OCI-LY7 (cell line): ENCODE data around the gene PTPRB. TPM values are rescaled to one million over a fixed set of nuclear protein-coding genes. Genes with fewer than 3 reads are reported as not detected.

Experiments used
- BruUV-seq: library from RNA; stranded (reverse); fragments of 400-500 nt; replicated peaks from 2 replicates; lab custom pipeline; 2021; lab: Mats Ljungman, UMichigan
- CTCF ChIA-PET: fragments of 300-600 bp; sonication (Branson Sonifier 250); formaldehyde crosslinking; loops from one replicate; lab custom pipeline; 2022; ENCODE audit warnings: antibody characterized with exemption; ENCODE audit not compliant: unreplicated experiment; lab: Charles Lee
- POLR2A ChIA-PET: fragments of 300-600 bp; sonication (Branson Sonifier 250); formaldehyde crosslinking; loops from one replicate; lab custom pipeline; 2022; ENCODE audit warnings: antibody characterized with exemption; lab: Charles Lee
- DNase-seq: peaks from one replicate; pipeline ENCODE4 v3.0.0-alpha.2; 2015; ENCODE audit warnings: low spot score
- H2AFZ ChIP-seq: fragments of 200-600 bp; sonication (generic), shearing (Covaris generic); 2 replicates; pipeline ENCODE4 v1.6.1; 2014; ENCODE audit warnings: mild to moderate bottlenecking, antibody characterized with exemption, low read length, moderate library complexity
- H3K27ac ChIP-seq: fragments of 200-600 bp; sonication (generic); 2 replicates; pipeline ENCODE4 v1.5.1; 2014; ENCODE audit warnings: mixed run types, low read depth, mild to moderate bottlenecking, moderate library complexity, low read length, inconsistent platforms; ENCODE audit not compliant: poor library complexity, severe bottlenecking
- H3K36me3 ChIP-seq: fragments of 200-600 bp; sonication (generic); 2 replicates; pipeline ENCODE4 v1.6.1; 2014; ENCODE audit warnings: mild to moderate bottlenecking, antibody characterized with exemption, low read length, moderate library complexity, mixed read lengths; ENCODE audit not compliant: insufficient read depth
- H3K4me1 ChIP-seq: fragments of 200-600 bp; sonication (generic); 2 replicates; pipeline ENCODE4 v1.5.1; 2014; ENCODE audit warnings: mild to moderate bottlenecking, low read length; ENCODE audit not compliant: insufficient read depth, poor library complexity, severe bottlenecking
- H3K4me2 ChIP-seq: fragments of 200-600 bp; sonication (generic); 2 replicates; pipeline ENCODE4 v1.6.1; 2014; ENCODE audit warnings: mild to moderate bottlenecking, low read length
- H3K4me3 ChIP-seq: fragments of 200-600 bp; sonication (generic); 2 replicates; pipeline ENCODE4 v1.5.1; 2014; ENCODE audit warnings: mild to moderate bottlenecking, low read depth, low read length; ENCODE audit not compliant: poor library complexity, severe bottlenecking
- H3K79me2 ChIP-seq: fragments of 200-600 bp; sonication (generic); 2 replicates; pipeline ENCODE4 v1.6.1; 2016; ENCODE audit warnings: low read depth, mild to moderate bottlenecking, low read length, moderate library complexity, mixed read lengths; ENCODE audit not compliant: insufficient read depth
- H3K9me2 ChIP-seq: fragments of 200-600 bp; sonication (generic); 2 replicates; pipeline ENCODE4 v1.6.1; 2016; ENCODE audit warnings: mild to moderate bottlenecking, low read length, mixed read lengths; ENCODE audit not compliant: insufficient read depth
- H3K9me3 ChIP-seq: fragments of 200-600 bp; sonication (generic); 2 replicates; pipeline ENCODE4 v1.6.1; 2014; ENCODE audit warnings: mild to moderate bottlenecking, mixed run types, low read length, mixed read lengths
- H4K20me1 ChIP-seq: fragments of 200-600 bp; sonication (generic); 2 replicates; pipeline ENCODE4 v1.6.1; 2014; ENCODE audit warnings: mild to moderate bottlenecking, antibody characterized with exemption, low read length, moderate library complexity, mixed read lengths; ENCODE audit not compliant: insufficient read depth
- EZH2phosphoT487 ChIP-seq: fragments of 200-600 bp; sonication (generic); IDR thresholded peaks from 2 replicates; pipeline ENCODE4 v1.6.1; 2018; ENCODE audit warnings: low read depth, borderline replicate concordance, mild to moderate bottlenecking, mixed run types, antibody characterized with exemption, low read length, moderate library complexity, mixed read lengths
- intact Hi-C: fragments of 100-400 bp; cut with micrococcal nuclease; formaldehyde crosslinking; loops from one replicate; pipeline ENCODE4 v1.10.0; 2022; ENCODE audit not compliant: unreplicated experiment
- total RNA-seq, 2 experiments: library from RNA; depleted of rRNA in 1 of 2; stranded (reverse); fragments of >200 nt in 1 of 2; shearing (Covaris generic) in 1 of 2; gene quantifications; 2 replicates each; pipeline ENCODE4 v1.2.3, GENCODE V29; 2014 to 2022
- TF ChIP-seq, protein P1 (sequence below): fragments of 200-600 bp; sonication (generic); conservative IDR thresholded peaks from 2 replicates; pipeline ENCODE4 v1.5.1; 2014; ENCODE audit warnings: mild to moderate bottlenecking, antibody characterized with exemption, low read length, moderate library complexity, mixed read lengths

Gene PTPRB
- total RNA-seq, 2 experiments from 2014 or later, result not detected

- ChIA-PET POLR2A (interaction anchor here (1.5 kb wide), 1 partner anchor 14 kb away, joined by 3 read pairs; no protein-coding TSS in a partner anchor), CTCF (no interaction called here)
- TF ChIP-seq EZH2phosphoT487, result no peak
- TF ChIP-seq, protein P1, sequence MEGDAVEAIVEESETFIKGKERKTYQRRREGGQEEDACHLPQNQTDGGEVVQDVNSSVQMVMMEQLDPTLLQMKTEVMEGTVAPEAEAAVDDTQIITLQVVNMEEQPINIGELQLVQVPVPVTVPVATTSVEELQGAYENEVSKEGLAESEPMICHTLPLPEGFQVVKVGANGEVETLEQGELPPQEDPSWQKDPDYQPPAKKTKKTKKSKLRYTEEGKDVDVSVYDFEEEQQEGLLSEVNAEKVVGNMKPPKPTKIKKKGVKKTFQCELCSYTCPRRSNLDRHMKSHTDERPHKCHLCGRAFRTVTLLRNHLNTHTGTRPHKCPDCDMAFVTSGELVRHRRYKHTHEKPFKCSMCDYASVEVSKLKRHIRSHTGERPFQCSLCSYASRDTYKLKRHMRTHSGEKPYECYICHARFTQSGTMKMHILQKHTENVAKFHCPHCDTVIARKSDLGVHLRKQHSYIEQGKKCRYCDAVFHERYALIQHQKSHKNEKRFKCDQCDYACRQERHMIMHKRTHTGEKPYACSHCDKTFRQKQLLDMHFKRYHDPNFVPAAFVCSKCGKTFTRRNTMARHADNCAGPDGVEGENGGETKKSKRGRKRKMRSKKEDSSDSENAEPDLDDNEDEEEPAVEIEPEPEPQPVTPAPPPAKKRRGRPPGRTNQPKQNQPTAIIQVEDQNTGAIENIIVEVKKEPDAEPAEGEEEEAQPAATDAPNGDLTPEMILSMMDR, result no peak
- H4K20me1 ChIP-seq, result no peaks in the 10 kb centered on the region
- no peaks in the 10 kb centered on the region for H3K9me3 ChIP-seq
- H3K79me2 ChIP-seq, result no peaks in the 10 kb centered on the region
- H3K9me2 ChIP-seq, result no peaks in the 10 kb centered on the region
- H2AFZ ChIP-seq, result no peak overlapping the region
- no peak for DNase-seq
- H3K36me3 ChIP-seq, result no peaks in the 10 kb centered on the region
- no peak overlapping the region for H3K27ac ChIP-seq
- no peak overlapping the region for H3K4me2 ChIP-seq
- no peak overlapping the region for H3K4me3 ChIP-seq
- no TSS peak for BruUV-seq
- intact Hi-C loops, result no loop called here
- H3K4me1 ChIP-seq, result no peaks in the 10 kb centered on the region
Measured at GRCh38 chr12:70628701-70629480, 8.3 kb downstream of the PTPRB start.

- Histone ChIP-seq H3K36me3 (no peaks in the 10 kb centered on the region), H3K4me1 (no peaks in the 10 kb centered on the region), H3K27ac (no peak overlapping the region), H3K4me2 (no peak overlapping the region), H4K20me1 (no peaks in the 10 kb centered on the region), H3K79me2 (no peaks in the 10 kb centered on the region), H3K9me2 (no peaks in the 10 kb centered on the region), H2AFZ (no peak overlapping the region), H3K4me3 (no peak overlapping the region), H3K9me3 (no peaks in the 10 kb centered on the region)
- ChIA-PET POLR2A (no interaction called here), CTCF (no interaction called here)
- DNase-seq, result no peak
- TF ChIP-seq, protein P1, result no peak
- TF ChIP-seq EZH2phosphoT487, result no peak
- intact Hi-C loops, result no loop called here
- BruUV-seq, result no TSS peak
Measured at GRCh38 chr12:70627677-70628076, 9.6 kb downstream of the PTPRB start.

DNA sequence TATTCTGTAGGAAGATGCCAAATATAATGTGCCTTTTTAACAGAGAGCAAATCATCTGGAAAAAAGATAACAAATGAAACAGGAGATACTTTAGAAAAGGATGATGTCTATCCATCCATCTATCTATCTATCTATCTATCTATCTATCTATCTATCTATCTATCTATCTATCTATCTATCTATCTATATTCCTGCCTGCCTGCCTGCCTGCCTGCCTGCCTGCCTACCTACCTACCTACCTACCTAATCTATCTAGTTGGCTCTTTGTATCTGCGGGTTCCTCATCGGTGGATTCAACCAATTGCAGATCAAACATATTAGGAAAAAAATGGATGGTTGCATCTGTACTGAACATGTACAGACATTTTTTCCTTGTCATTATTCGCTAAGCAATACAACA, 11.0 kb downstream of the PTPRB start:
- no peaks in the 10 kb centered on the region for H3K36me3 ChIP-seq
- no peaks in the 10 kb centered on the region for H3K79me2 ChIP-seq
- BruUV-seq, result no TSS peak
- no peak overlapping the region for H3K4me2 ChIP-seq
- no peak overlapping the region for H3K4me3 ChIP-seq
- H3K9me2 ChIP-seq, result no peaks in the 10 kb centered on the region
- H3K27ac ChIP-seq, result no peak overlapping the region
- no peaks in the 10 kb centered on the region for H3K9me3 ChIP-seq
- TF ChIP-seq, protein P1, result no peak
- no peak for TF ChIP-seq EZH2phosphoT487
- intact Hi-C loops, result no loop called here
- ChIA-PET CTCF (no interaction called here), POLR2A (no interaction called here)
- DNase-seq, result no peak
- H2AFZ ChIP-seq, result no peak overlapping the region
- no peaks in the 10 kb centered on the region for H3K4me1 ChIP-seq
- no peaks in the 10 kb centered on the region for H4K20me1 ChIP-seq
